ENCODE results near the gene FNDC1. TPM values are rescaled to one million over a fixed set of nuclear protein-coding genes. Genes with fewer than 3 reads are reported as not detected.

The FNDC1 gene
- total RNA-seq, 6 experiments from 2014 or later = 0.02 to 2.7 (median 0.85) TPM

DNA sequence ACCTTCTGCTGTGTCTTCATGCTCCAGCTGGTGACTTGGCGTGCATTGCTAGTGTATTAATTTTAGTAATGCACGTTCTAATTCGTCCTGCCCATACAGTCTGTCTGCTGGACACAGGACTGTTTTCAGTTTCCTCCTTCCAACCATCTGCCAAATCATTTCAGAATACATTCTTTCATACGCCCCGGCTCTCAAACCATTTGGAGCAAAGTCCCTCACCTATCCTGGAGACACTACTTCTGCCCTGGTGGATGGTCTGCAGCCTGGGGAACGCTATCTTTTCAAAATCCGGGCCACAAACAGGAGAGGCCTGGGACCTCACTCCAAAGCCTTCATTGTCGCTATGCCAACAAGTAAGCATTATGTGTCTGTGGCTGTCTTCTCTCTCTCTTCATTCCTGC lies 60.5 kb downstream of the FNDC1 start:
- DNase-seq = no peak

DNA sequence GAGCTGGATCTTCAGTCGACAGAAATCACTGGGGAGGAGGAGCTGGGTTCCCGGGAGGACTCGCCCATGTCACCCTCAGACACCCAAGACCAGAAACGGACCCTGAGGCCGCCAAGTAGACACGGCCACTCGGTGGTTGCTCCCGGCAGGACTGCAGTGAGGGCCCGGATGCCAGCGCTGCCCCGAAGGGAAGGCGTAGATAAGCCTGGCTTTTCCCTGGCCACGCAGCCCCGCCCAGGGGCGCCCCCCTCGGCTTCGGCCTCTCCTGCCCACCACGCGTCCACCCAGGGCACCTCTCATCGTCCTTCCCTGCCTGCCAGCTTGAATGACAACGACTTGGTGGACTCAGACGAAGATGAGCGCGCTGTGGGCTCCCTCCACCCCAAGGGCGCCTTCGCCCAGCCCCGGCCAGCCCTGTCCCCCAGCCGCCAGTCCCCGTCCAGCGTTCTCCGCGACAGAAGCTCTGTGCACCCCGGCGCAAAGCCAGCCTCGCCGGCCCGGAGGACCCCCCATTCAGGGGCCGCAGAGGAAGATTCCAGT lies 63.0 kb downstream of the FNDC1 start:
- TF ChIP-seq POLR2A (IDR thresholded peaks at IDR 0.05) = no peak
- TF ChIP-seq, protein P1, sequence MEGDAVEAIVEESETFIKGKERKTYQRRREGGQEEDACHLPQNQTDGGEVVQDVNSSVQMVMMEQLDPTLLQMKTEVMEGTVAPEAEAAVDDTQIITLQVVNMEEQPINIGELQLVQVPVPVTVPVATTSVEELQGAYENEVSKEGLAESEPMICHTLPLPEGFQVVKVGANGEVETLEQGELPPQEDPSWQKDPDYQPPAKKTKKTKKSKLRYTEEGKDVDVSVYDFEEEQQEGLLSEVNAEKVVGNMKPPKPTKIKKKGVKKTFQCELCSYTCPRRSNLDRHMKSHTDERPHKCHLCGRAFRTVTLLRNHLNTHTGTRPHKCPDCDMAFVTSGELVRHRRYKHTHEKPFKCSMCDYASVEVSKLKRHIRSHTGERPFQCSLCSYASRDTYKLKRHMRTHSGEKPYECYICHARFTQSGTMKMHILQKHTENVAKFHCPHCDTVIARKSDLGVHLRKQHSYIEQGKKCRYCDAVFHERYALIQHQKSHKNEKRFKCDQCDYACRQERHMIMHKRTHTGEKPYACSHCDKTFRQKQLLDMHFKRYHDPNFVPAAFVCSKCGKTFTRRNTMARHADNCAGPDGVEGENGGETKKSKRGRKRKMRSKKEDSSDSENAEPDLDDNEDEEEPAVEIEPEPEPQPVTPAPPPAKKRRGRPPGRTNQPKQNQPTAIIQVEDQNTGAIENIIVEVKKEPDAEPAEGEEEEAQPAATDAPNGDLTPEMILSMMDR (IDR thresholded peaks at IDR 0.05) = no peak
- Histone ChIP-seq H3K9me3 (no peaks in the 10 kb centered on the region), H3K4me3 (no peak overlapping the region), H3K27me3 (no peaks in the 10 kb centered on the region), H3K4me1 (peaks cover 0 to 7% (median 0%) of the 10 kb centered on the region in 4 donors), H3K36me3 (no peaks in the 10 kb centered on the region), H3K27ac (no peak overlapping the region)
- DNase-seq (no peak), ATAC-seq (peak in 1 of 4 donors; percentile 28)
- 89% methylated on average over 12 of the region's 38 CpGs for WGBS (ENCODE audit: insufficient coverage, low coverage, low lambda C conversion rate, missing lambda C conversion rate)
- intact Hi-C loops (cut with DNase I) = no loop called here

More for the DNA sequence above, 60.5 kb downstream of the FNDC1 start:
- intact Hi-C loops (cut with DNase I) = no loop called here
- no peak overlapping the region for H3K27ac ChIP-seq
- H3K9me3 ChIP-seq = no peaks in the 10 kb centered on the region
- no peaks in the 10 kb centered on the region for H3K27me3 ChIP-seq
- no peak for ATAC-seq
- TF ChIP-seq, protein P1 (IDR thresholded peaks at IDR 0.05) = no peak
- no peak for TF ChIP-seq POLR2A (IDR thresholded peaks at IDR 0.05)
- peaks cover 0 to 7% (median 0%) of the 10 kb centered on the region in 4 donors for H3K4me1 ChIP-seq
- no peaks in the 10 kb centered on the region for H3K36me3 ChIP-seq
- no peak overlapping the region for H3K4me3 ChIP-seq
- 59% methylated on average over 8 of the region's 8 CpGs for WGBS (ENCODE audit: insufficient coverage, low coverage, low lambda C conversion rate, missing lambda C conversion rate)

DNA sequence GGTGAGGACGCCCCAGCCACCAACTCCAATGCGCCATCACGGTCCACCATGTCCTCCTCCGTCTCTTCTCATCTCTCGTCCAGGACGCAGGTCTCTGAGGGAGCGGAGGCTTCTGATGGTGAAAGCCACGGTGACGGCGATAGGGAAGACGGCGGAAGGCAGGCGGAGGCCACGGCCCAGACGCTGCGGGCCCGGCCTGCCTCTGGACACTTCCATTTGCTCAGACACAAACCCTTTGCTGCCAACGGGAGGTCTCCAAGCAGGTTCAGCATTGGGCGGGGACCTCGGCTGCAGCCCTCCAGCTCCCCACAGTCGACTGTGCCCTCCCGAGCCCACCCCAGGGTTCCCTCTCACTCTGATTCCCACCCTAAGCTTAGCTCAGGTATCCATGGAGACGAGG lies 63.6 kb downstream of the FNDC1 start:
- H3K36me3 ChIP-seq = no peaks in the 10 kb centered on the region
- peaks cover 0 to 7% (median 0%) of the 10 kb centered on the region in 4 donors for H3K4me1 ChIP-seq
- intact Hi-C loops (cut with DNase I) = no loop called here
- DNase-seq (no peak), ATAC-seq (no peak)
- 87% methylated on average over 3 of the region's 23 CpGs for WGBS (ENCODE audit: insufficient coverage, low coverage, low lambda C conversion rate, missing lambda C conversion rate)
- no peaks in the 10 kb centered on the region for H3K27me3 ChIP-seq
- no peaks in the 10 kb centered on the region for H3K9me3 ChIP-seq
- H3K4me3 ChIP-seq = no peak overlapping the region
- TF ChIP-seq, protein P1 (IDR thresholded peaks at IDR 0.05) = no peak
- no peak for TF ChIP-seq POLR2A (IDR thresholded peaks at IDR 0.05)
- H3K27ac ChIP-seq = no peak overlapping the region

- WGBS (ENCODE audit: insufficient coverage, low coverage, low lambda C conversion rate, missing lambda C conversion rate) = 11% methylated on average over 23 of the region's 66 CpGs
- H3K4me1 ChIP-seq = peaks cover 0 to 7% (median 0%) of the 10 kb centered on the region in 4 donors
- peak overlapping the region in 2 of 3 donors; percentile 9 to 35 for H3K4me3 ChIP-seq
- TF ChIP-seq, protein P1 (IDR thresholded peaks at IDR 0.05) = peak in 3 of 4 donors; percentile 15 to 45 (median 30)
- no peak for TF ChIP-seq POLR2A (IDR thresholded peaks at IDR 0.05)
- ATAC-seq (peak; percentile 38 to 79 (median 60)), DNase-seq (no peak)
- no peak overlapping the region for H3K27ac ChIP-seq
- no peaks in the 10 kb centered on the region for H3K36me3 ChIP-seq
- intact Hi-C loops (cut with DNase I) = no loop called here
- H3K27me3 ChIP-seq = no peaks in the 10 kb centered on the region
- no peaks in the 10 kb centered on the region for H3K9me3 ChIP-seq
These were observed 64.3 kb downstream of the FNDC1 start for GRCh38 chr6:159233365-159234101.
